NB4 (cell line): ENCODE measurements around the gene EMC1.
"Not testable (repeated sequence)": the region's sequence is repeated elsewhere in the genome, so short reads cannot be mapped to it uniquely, and the experiment has no call there.

Source experiments
- DNase-seq: peaks from one replicate; pipeline ENCODE4 v3.0.0; 2010; ENCODE audit warnings: low read depth
- H3K4me3 ChIP-seq: one replicate; pipeline ENCODE4 v1.5.1; 2011; ENCODE audit warnings: mild to moderate bottlenecking, low read depth, low read length, moderate library complexity
- MYC ChIP-seq: IDR thresholded peaks from 2 replicates; pipeline ENCODE4 v1.6.1; 2011; ENCODE audit warnings: low read depth, low read length
- POLR2A ChIP-seq: IDR thresholded peaks from 2 replicates; pipeline ENCODE4 v1.6.1; 2011; ENCODE audit warnings: mild to moderate bottlenecking; ENCODE audit not compliant: insufficient read length; ENCODE audit errors: extremely low read depth
- TF ChIP-seq, protein P1 (sequence below): IDR thresholded peaks from one replicate; pipeline ENCODE4 v1.5.1; 2012; ENCODE audit warnings: low read depth, low read length
- TF ChIP-seq, protein P2 (sequence below): IDR thresholded peaks from 2 replicates; pipeline ENCODE4 v1.6.1; 2011; ENCODE audit warnings: low read depth, low read length

The EMC1 gene

GRCh38 chr1:19287436-19288185 lies 36.3 kb upstream of the EMC1 start:
- TF ChIP-seq POLR2A (no peak), MYC (no peak)
- TF ChIP-seq, protein P1, sequence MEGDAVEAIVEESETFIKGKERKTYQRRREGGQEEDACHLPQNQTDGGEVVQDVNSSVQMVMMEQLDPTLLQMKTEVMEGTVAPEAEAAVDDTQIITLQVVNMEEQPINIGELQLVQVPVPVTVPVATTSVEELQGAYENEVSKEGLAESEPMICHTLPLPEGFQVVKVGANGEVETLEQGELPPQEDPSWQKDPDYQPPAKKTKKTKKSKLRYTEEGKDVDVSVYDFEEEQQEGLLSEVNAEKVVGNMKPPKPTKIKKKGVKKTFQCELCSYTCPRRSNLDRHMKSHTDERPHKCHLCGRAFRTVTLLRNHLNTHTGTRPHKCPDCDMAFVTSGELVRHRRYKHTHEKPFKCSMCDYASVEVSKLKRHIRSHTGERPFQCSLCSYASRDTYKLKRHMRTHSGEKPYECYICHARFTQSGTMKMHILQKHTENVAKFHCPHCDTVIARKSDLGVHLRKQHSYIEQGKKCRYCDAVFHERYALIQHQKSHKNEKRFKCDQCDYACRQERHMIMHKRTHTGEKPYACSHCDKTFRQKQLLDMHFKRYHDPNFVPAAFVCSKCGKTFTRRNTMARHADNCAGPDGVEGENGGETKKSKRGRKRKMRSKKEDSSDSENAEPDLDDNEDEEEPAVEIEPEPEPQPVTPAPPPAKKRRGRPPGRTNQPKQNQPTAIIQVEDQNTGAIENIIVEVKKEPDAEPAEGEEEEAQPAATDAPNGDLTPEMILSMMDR, result no peak
- TF ChIP-seq, protein P2, sequence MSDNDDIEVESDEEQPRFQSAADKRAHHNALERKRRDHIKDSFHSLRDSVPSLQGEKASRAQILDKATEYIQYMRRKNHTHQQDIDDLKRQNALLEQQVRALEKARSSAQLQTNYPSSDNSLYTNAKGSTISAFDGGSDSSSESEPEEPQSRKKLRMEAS, result no peak
- H3K4me3 ChIP-seq, result no peak overlapping the region
- DNase-seq, result no peak

DNA sequence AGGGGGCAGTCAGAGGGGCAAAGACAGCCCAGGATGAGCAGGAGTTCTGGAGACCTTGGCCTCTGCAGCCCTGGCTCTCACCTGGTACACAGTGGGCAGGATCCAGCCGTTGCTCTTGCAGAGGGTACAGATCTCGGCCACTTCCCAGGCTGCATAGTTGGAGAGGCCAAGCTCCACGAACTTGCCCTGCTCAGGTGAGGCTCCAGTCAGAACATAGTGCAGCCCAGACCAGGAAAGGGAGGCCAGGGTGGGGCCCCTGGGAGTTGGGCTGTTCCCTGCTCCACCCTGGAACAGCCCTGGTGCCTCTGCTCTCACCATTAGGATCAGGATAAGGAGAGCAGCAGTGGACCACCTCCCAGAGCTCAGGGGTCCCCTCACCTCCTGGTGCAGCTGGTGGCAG lies 34.5 kb upstream of the EMC1 start:
- H3K4me3 ChIP-seq, DNase-seq: not testable (repeated sequence)

GRCh38 chr1:19285366-19285765 lies 34.0 kb upstream of the EMC1 start:
- H3K4me3 ChIP-seq, DNase-seq: not testable (repeated sequence)

- no peak for TF ChIP-seq POLR2A
- TF ChIP-seq, protein P2, result no peak
- TF ChIP-seq, protein P1, result no peak
- no peak for TF ChIP-seq MYC
- no peak for DNase-seq
- no peak overlapping the region for H3K4me3 ChIP-seq
Observed at GRCh38 chr1:19284881-19285280, 33.6 kb upstream of the EMC1 start.

- DNase-seq, result no peak
- no peak for TF ChIP-seq MYC
- TF ChIP-seq, protein P1, result no peak
- no peak for TF ChIP-seq POLR2A
- TF ChIP-seq, protein P2, result no peak
- no peak overlapping the region for H3K4me3 ChIP-seq
Observed at GRCh38 chr1:19283891-19284290, 32.6 kb upstream of the EMC1 start.

GRCh38 chr1:19274636-19275035 lies 23.3 kb upstream of the EMC1 start:
- no peak overlapping the region for H3K4me3 ChIP-seq
- TF ChIP-seq POLR2A, result no peak
- TF ChIP-seq MYC, result no peak
- TF ChIP-seq, protein P2, result no peak
- TF ChIP-seq, protein P1, result no peak
- DNase-seq, result no peak

GRCh38 chr1:19273844-19274531 lies 22.7 kb upstream of the EMC1 start:
- not testable (repeated sequence) for DNase-seq, H3K4me3 ChIP-seq
